ENCODE data around the gene MAGIX. TPM values are rescaled to one million over a fixed set of nuclear protein-coding genes. Genes with fewer than 3 reads are reported as not detected.

The MAGIX gene
- total and polyA plus RNA-seq, 9 donors: 1.6 to 2.6 (median 1.7) TPM

- 95% methylated on average over 3 of the region's 3 CpGs for WGBS (ENCODE audit: insufficient coverage)
- Histone ChIP-seq H3K4me3 (ENCODE audit: low read length) (no peak overlapping the region), H3K27me3 (ENCODE audit: control insufficient read depth, insufficient read depth, low read length) (no peaks in the 10 kb centered on the region), H3K4me1 (ENCODE audit: control insufficient read depth, insufficient read depth, low read length) (no peaks in the 10 kb centered on the region), H3K9me3 (replicated peaks; ENCODE audit: control insufficient read depth, low read depth, low read length) (no peaks in the 10 kb centered on the region), H3K36me3 (ENCODE audit: control insufficient read depth, insufficient read depth, low read length) (peaks cover 16% of the 10 kb centered on the region), H3K27ac (ENCODE audit: low read length) (no peak overlapping the region)
- no peak for DNase-seq
Measured at GRCh38 chrX:49178537-49178936, 16.0 kb downstream of the MAGIX start.

- Histone ChIP-seq H3K27ac (ENCODE audit: low read length) (no peak overlapping the region), H3K36me3 (ENCODE audit: control insufficient read depth, insufficient read depth, low read length) (peaks cover 11% of the 10 kb centered on the region), H3K4me3 (ENCODE audit: low read length) (no peak overlapping the region), H3K9me3 (replicated peaks; ENCODE audit: control insufficient read depth, low read depth, low read length) (no peaks in the 10 kb centered on the region), H3K27me3 (ENCODE audit: control insufficient read depth, insufficient read depth, low read length) (no peaks in the 10 kb centered on the region), H3K4me1 (ENCODE audit: control insufficient read depth, insufficient read depth, low read length) (peaks cover 5% of the 10 kb centered on the region)
- WGBS (ENCODE audit: insufficient coverage): 92% methylated on average over 1 of the region's 2 CpGs
- no peak for DNase-seq
Measured at GRCh38 chrX:49179358-49179757, 16.8 kb downstream of the MAGIX start.

GRCh38 chrX:49183701-49184281 is 21.2 kb downstream of the MAGIX start:
- Histone ChIP-seq H3K36me3 (ENCODE audit: control insufficient read depth, insufficient read depth, low read length) (no peaks in the 10 kb centered on the region), H3K4me3 (ENCODE audit: low read length) (no peak overlapping the region), H3K9me3 (replicated peaks; ENCODE audit: control insufficient read depth, low read depth, low read length) (no peaks in the 10 kb centered on the region), H3K27ac (ENCODE audit: low read length) (no peak overlapping the region), H3K27me3 (ENCODE audit: control insufficient read depth, insufficient read depth, low read length) (no peaks in the 10 kb centered on the region), H3K4me1 (ENCODE audit: control insufficient read depth, insufficient read depth, low read length) (peaks cover 26% of the 10 kb centered on the region)
- 79% methylated on average over 15 of the region's 18 CpGs for WGBS (ENCODE audit: insufficient coverage)
- no peak for DNase-seq

GRCh38 chrX:49184294-49185281 is 22.0 kb downstream of the MAGIX start:
- H3K9me3 ChIP-seq (replicated peaks; ENCODE audit: control insufficient read depth, low read depth, low read length): no peaks in the 10 kb centered on the region
- peak; percentile 74 for DNase-seq
- H3K27me3 ChIP-seq (ENCODE audit: control insufficient read depth, insufficient read depth, low read length): no peaks in the 10 kb centered on the region
- H3K36me3 ChIP-seq (ENCODE audit: control insufficient read depth, insufficient read depth, low read length): no peaks in the 10 kb centered on the region
- peak overlapping the region; percentile 29 for H3K27ac ChIP-seq (ENCODE audit: low read length)
- H3K4me3 ChIP-seq (ENCODE audit: low read length): peak overlapping the region; percentile 33
- 40% methylated on average over 42 of the region's 46 CpGs for WGBS (ENCODE audit: insufficient coverage)
- peaks cover 26% of the 10 kb centered on the region for H3K4me1 ChIP-seq (ENCODE audit: control insufficient read depth, insufficient read depth, low read length)

GRCh38 chrX:49186125-49187027 is 23.8 kb downstream of the MAGIX start, which contains the start of gene PRICKLE3:
TSS of gene PRICKLE3 (minus strand) at chrX:49186373. CDS start at chrX:49186297, 76 bp downstream.
- DNase-seq: peak; percentile 77
- Histone ChIP-seq H3K27me3 (ENCODE audit: control insufficient read depth, insufficient read depth, low read length) (no peaks in the 10 kb centered on the region), H3K4me1 (ENCODE audit: control insufficient read depth, insufficient read depth, low read length) (peaks cover 26% of the 10 kb centered on the region), H3K4me3 (ENCODE audit: low read length) (peak within 1 kb of the TSS; percentile 54), H3K9me3 (replicated peaks; ENCODE audit: control insufficient read depth, low read depth, low read length) (no peaks in the 10 kb centered on the region), H3K27ac (ENCODE audit: low read length) (peak within 1 kb of the TSS; percentile 85), H3K36me3 (ENCODE audit: control insufficient read depth, insufficient read depth, low read length) (no peaks in the 10 kb centered on the region)
- 47% methylated on average over 56 of the region's 62 CpGs for WGBS (ENCODE audit: insufficient coverage)

- H3K4me1 ChIP-seq (ENCODE audit: control insufficient read depth, insufficient read depth, low read length): peaks cover 26% of the 10 kb centered on the region
- no peaks in the 10 kb centered on the region for H3K27me3 ChIP-seq (ENCODE audit: control insufficient read depth, insufficient read depth, low read length)
- WGBS (ENCODE audit: insufficient coverage): 45% methylated on average over 3 of the region's 15 CpGs
- H3K36me3 ChIP-seq (ENCODE audit: control insufficient read depth, insufficient read depth, low read length): no peaks in the 10 kb centered on the region
- H3K27ac ChIP-seq (ENCODE audit: low read length): peak overlapping the region; percentile 85
- H3K4me3 ChIP-seq (ENCODE audit: low read length): no peak overlapping the region
- no peak for DNase-seq
- H3K9me3 ChIP-seq (replicated peaks; ENCODE audit: control insufficient read depth, low read depth, low read length): no peaks in the 10 kb centered on the region
Measured at GRCh38 chrX:49187028-49187394, 24.5 kb downstream of the MAGIX start.

- no peaks in the 10 kb centered on the region for H3K9me3 ChIP-seq (replicated peaks; ENCODE audit: control insufficient read depth, low read depth, low read length)
- H3K27me3 ChIP-seq (ENCODE audit: control insufficient read depth, insufficient read depth, low read length): no peaks in the 10 kb centered on the region
- 56% methylated on average over 3 of the region's 10 CpGs for WGBS (ENCODE audit: insufficient coverage)
- no peaks in the 10 kb centered on the region for H3K36me3 ChIP-seq (ENCODE audit: control insufficient read depth, insufficient read depth, low read length)
- peaks cover 26% of the 10 kb centered on the region for H3K4me1 ChIP-seq (ENCODE audit: control insufficient read depth, insufficient read depth, low read length)
- H3K4me3 ChIP-seq (ENCODE audit: low read length): no peak overlapping the region
- DNase-seq: no peak
- peak overlapping the region; percentile 20 for H3K27ac ChIP-seq (ENCODE audit: low read length)
Measured at GRCh38 chrX:49187526-49187925, 25.0 kb downstream of the MAGIX start.

GRCh38 chrX:49188468-49189076 is 26.0 kb downstream of the MAGIX start:
- Histone ChIP-seq H3K36me3 (ENCODE audit: control insufficient read depth, insufficient read depth, low read length) (no peaks in the 10 kb centered on the region), H3K27ac (ENCODE audit: low read length) (no peak overlapping the region), H3K27me3 (ENCODE audit: control insufficient read depth, insufficient read depth, low read length) (no peaks in the 10 kb centered on the region), H3K4me3 (ENCODE audit: low read length) (no peak overlapping the region), H3K4me1 (ENCODE audit: control insufficient read depth, insufficient read depth, low read length) (peaks cover 26% of the 10 kb centered on the region), H3K9me3 (replicated peaks; ENCODE audit: control insufficient read depth, low read depth, low read length) (peaks cover 3% of the 10 kb centered on the region)
- WGBS (ENCODE audit: insufficient coverage): 82% methylated on average over 4 of the region's 8 CpGs
- peak; percentile 33 for DNase-seq

- Histone ChIP-seq H3K27ac (ENCODE audit: low read length) (no peak overlapping the region), H3K36me3 (ENCODE audit: control insufficient read depth, insufficient read depth, low read length) (no peaks in the 10 kb centered on the region), H3K4me1 (ENCODE audit: control insufficient read depth, insufficient read depth, low read length) (peaks cover 18% of the 10 kb centered on the region), H3K4me3 (ENCODE audit: low read length) (no peak overlapping the region), H3K9me3 (replicated peaks; ENCODE audit: control insufficient read depth, low read depth, low read length) (peaks cover 3% of the 10 kb centered on the region), H3K27me3 (ENCODE audit: control insufficient read depth, insufficient read depth, low read length) (no peaks in the 10 kb centered on the region)
- WGBS (ENCODE audit: insufficient coverage): 79% methylated on average over 6 of the region's 6 CpGs
- no peak for DNase-seq
Measured at GRCh38 chrX:49189606-49190005, 27.0 kb downstream of the MAGIX start.
